Body of pancreas (tissue), 4 donors: ENCODE data around the gene LSMEM2.

Source experiments
- POLR2A ChIP-seq, 3 donors: fragments of 450-650 bp; IDR thresholded peaks; one replicate each; pipeline ENCODE4 v1.6.1; 2016; ENCODE audit warnings: antibody characterized with exemption in 3 of 3, mild to moderate bottlenecking in 2 of 3
- TF ChIP-seq, protein P1 (sequence below), 7 experiments: fragments of 450-650 bp in 4 of 7; fragments of 200-600 bp in 3 of 7; sonication (generic) in 3 of 7; IDR thresholded peaks; one replicate each; pipeline ENCODE4 v1.5.1; 2016 to 2019; ENCODE audit warnings: antibody characterized with exemption in 7 of 7

DNA sequence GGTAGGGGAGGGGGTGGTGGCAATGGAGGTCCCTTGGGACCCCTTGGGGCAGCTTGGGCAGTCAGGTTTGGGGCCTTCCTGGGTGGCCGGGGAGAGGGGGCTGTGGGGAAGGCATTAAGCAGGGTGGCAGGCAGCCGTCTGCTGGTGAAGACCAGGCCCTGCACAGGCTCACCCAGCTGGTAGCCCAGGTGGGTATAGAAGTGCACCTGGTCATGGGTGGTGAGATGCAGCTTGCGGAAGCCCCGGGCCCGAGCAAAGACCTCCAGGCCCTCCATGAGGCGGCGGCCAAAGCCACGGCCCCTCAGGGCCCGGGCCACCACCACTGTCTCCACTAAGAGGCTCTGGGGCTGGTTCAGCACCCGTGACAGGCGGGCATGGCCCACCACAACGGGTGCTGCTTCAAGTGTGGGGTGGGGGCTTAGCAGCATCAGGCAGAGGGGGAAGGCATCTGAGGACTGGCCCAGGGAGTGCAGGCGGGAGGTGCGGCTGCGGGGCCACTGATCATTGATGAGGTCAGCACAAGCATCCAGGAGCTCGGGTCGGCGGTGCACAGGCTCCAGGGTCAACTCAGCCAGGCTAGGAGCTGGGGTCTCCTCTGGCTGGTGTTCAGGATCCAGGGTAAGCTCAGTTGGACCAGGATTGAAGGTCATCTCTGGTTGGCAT lies 18.0 kb downstream of the LSMEM2 start:
- TF ChIP-seq, protein P1, sequence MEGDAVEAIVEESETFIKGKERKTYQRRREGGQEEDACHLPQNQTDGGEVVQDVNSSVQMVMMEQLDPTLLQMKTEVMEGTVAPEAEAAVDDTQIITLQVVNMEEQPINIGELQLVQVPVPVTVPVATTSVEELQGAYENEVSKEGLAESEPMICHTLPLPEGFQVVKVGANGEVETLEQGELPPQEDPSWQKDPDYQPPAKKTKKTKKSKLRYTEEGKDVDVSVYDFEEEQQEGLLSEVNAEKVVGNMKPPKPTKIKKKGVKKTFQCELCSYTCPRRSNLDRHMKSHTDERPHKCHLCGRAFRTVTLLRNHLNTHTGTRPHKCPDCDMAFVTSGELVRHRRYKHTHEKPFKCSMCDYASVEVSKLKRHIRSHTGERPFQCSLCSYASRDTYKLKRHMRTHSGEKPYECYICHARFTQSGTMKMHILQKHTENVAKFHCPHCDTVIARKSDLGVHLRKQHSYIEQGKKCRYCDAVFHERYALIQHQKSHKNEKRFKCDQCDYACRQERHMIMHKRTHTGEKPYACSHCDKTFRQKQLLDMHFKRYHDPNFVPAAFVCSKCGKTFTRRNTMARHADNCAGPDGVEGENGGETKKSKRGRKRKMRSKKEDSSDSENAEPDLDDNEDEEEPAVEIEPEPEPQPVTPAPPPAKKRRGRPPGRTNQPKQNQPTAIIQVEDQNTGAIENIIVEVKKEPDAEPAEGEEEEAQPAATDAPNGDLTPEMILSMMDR (IDR thresholded peaks at IDR 0.05): no peak
- TF ChIP-seq POLR2A (IDR thresholded peaks at IDR 0.05): no peak
